ENCODE data around the gene NRXN3. TPM values are rescaled to one million over a fixed set of nuclear protein-coding genes. Genes with fewer than 3 reads are reported as not detected.

Gene NRXN3
- total RNA-seq, 1 donor from 2014 or later = 11.4 TPM

GRCh38 chr14:78970677-78971076 lies 800.5 kb downstream of the NRXN3 start:
- H3K27me3 Mint-ChIP-seq (ENCODE audit: low read depth) = peaks cover 9% of the 10 kb centered on the region
- no peak for DNase-seq (ENCODE audit: low spot score in 2 of 2, unreplicated experiment in 2 of 2)
- H3K4me1 Mint-ChIP-seq = peaks cover 11% of the 10 kb centered on the region
- H3K4me3 Mint-ChIP-seq = no peak overlapping the region
- no peaks in the 10 kb centered on the region for H3K9me3 Mint-ChIP-seq
- no peaks in the 10 kb centered on the region for H3K36me3 Mint-ChIP-seq
- no peak for TF ChIP-seq CTCF (IDR thresholded peaks at IDR 0.05; ENCODE audit: unreplicated experiment)
- H3K27ac Mint-ChIP-seq = no peak overlapping the region

- peaks cover 22% of the 10 kb centered on the region for H3K27me3 Mint-ChIP-seq (ENCODE audit: low read depth)
- no peak overlapping the region for H3K27ac Mint-ChIP-seq
- no peaks in the 10 kb centered on the region for H3K9me3 Mint-ChIP-seq
- TF ChIP-seq CTCF (IDR thresholded peaks at IDR 0.05; ENCODE audit: unreplicated experiment) = no peak
- no peak for DNase-seq (ENCODE audit: low spot score in 2 of 2, unreplicated experiment in 2 of 2)
- no peak overlapping the region for H3K4me3 Mint-ChIP-seq
- H3K36me3 Mint-ChIP-seq = no peaks in the 10 kb centered on the region
- H3K4me1 Mint-ChIP-seq = peaks cover 10% of the 10 kb centered on the region
Measured at GRCh38 chr14:78972440-78972839, 802.3 kb downstream of the NRXN3 start.

- Mint-ChIP-seq H3K4me1 (peaks cover 2% of the 10 kb centered on the region), H3K27me3 (ENCODE audit: low read depth) (peaks cover 23% of the 10 kb centered on the region), H3K36me3 (no peaks in the 10 kb centered on the region), H3K4me3 (no peak overlapping the region), H3K27ac (no peak overlapping the region), H3K9me3 (no peaks in the 10 kb centered on the region)
- DNase-seq (ENCODE audit: low spot score in 2 of 2, unreplicated experiment in 2 of 2) = no peak
- TF ChIP-seq CTCF (IDR thresholded peaks at IDR 0.05; ENCODE audit: unreplicated experiment) = no peak
Measured at GRCh38 chr14:78974691-78975090, 804.5 kb downstream of the NRXN3 start.

GRCh38 chr14:78975734-78976133 lies 805.6 kb downstream of the NRXN3 start:
- H3K9me3 Mint-ChIP-seq = no peaks in the 10 kb centered on the region
- no peak for DNase-seq (ENCODE audit: low spot score in 2 of 2, unreplicated experiment in 2 of 2)
- H3K36me3 Mint-ChIP-seq = no peaks in the 10 kb centered on the region
- H3K27me3 Mint-ChIP-seq (ENCODE audit: low read depth) = peaks cover 23% of the 10 kb centered on the region
- TF ChIP-seq CTCF (IDR thresholded peaks at IDR 0.05; ENCODE audit: unreplicated experiment) = no peak
- no peaks in the 10 kb centered on the region for H3K4me1 Mint-ChIP-seq
- no peak overlapping the region for H3K27ac Mint-ChIP-seq
- no peak overlapping the region for H3K4me3 Mint-ChIP-seq

GRCh38 chr14:78978896-78979295 lies 808.7 kb downstream of the NRXN3 start:
- Mint-ChIP-seq H3K4me1 (no peaks in the 10 kb centered on the region), H3K9me3 (no peaks in the 10 kb centered on the region), H3K4me3 (no peak overlapping the region), H3K36me3 (no peaks in the 10 kb centered on the region), H3K27me3 (ENCODE audit: low read depth) (peaks cover 29% of the 10 kb centered on the region), H3K27ac (no peak overlapping the region)
- DNase-seq (ENCODE audit: low spot score in 2 of 2, unreplicated experiment in 2 of 2) = no peak
- no peak for TF ChIP-seq CTCF (IDR thresholded peaks at IDR 0.05; ENCODE audit: unreplicated experiment)

- Mint-ChIP-seq H3K4me3 (no peak overlapping the region), H3K4me1 (no peaks in the 10 kb centered on the region), H3K27me3 (ENCODE audit: low read depth) (peaks cover 17% of the 10 kb centered on the region), H3K36me3 (no peaks in the 10 kb centered on the region), H3K9me3 (no peaks in the 10 kb centered on the region), H3K27ac (no peak overlapping the region)
- no peak for TF ChIP-seq CTCF (IDR thresholded peaks at IDR 0.05; ENCODE audit: unreplicated experiment)
- DNase-seq (ENCODE audit: low spot score in 2 of 2, unreplicated experiment in 2 of 2) = no peak
Measured at GRCh38 chr14:78982551-78982950, 812.4 kb downstream of the NRXN3 start.

Data from mesothelial cell of epicardium (in vitro differentiated cells).